ENCODE data around the gene ZNF492.

GRCh38 chr19:22634450-22634827 lies 315 bp downstream of the ZNF492 start:
- TF ChIP-seq POLR2A (IDR thresholded peaks at IDR 0.05; ENCODE audit: low read depth, low read length): no peak
- TF ChIP-seq POLR2AphosphoS5 (IDR thresholded peaks at IDR 0.05; ENCODE audit: low read depth, low read length): no peak
- no peak for TF ChIP-seq SPI1 (IDR thresholded peaks at IDR 0.05; ENCODE audit: low read depth, low read length)
- TF ChIP-seq TAF1 (IDR thresholded peaks at IDR 0.05; ENCODE audit: low read depth, low read length): no peak

Measured in GM12891 (cell line).